Cardiac muscle cell (in vitro differentiated cells and primary cell): ENCODE results near the gene SPINK4. TPM values are rescaled to one million over a fixed set of nuclear protein-coding genes. Genes with fewer than 3 reads are reported as not detected.

ENCODE experiments used
- DNase-seq, 2 donors: peaks; one replicate each; pipeline versions ENCODE4 v3.0.0 to v3.0.0-alpha.2; 2010 to 2017; ENCODE audit warnings: low read depth in 1 of 2, low spot score in 1 of 2
- H3K27ac ChIP-seq: fragments of 200-600 bp; sonication (generic); 2 replicates; pipeline ENCODE4 v1.5.1; 2016
- H3K27me3 ChIP-seq: fragments of 200-600 bp; sonication (generic); 2 replicates; pipeline ENCODE4 v1.6.0; 2016; ENCODE audit warnings: control low read depth
- H3K36me3 ChIP-seq: fragments of 200-600 bp; sonication (generic); 2 replicates; pipeline ENCODE4 v1.5.1; 2016; ENCODE audit warnings: control low read depth
- H3K4me1 ChIP-seq: fragments of 200-600 bp; sonication (generic); 2 replicates; pipeline ENCODE4 v1.8.1; 2017; ENCODE audit warnings: low read depth, mild to moderate bottlenecking, mixed run types
- H3K4me3 ChIP-seq: fragments of 200-600 bp; sonication (generic); 2 replicates; pipeline ENCODE4 v1.5.1; 2016; ENCODE audit warnings: mild to moderate bottlenecking
- H3K9me3 ChIP-seq: fragments of 200-600 bp; sonication (generic); 2 replicates; pipeline ENCODE4 v1.5.1; 2017; ENCODE audit warnings: low read depth, mild to moderate bottlenecking, control low read depth
- CTCF ChIP-seq: IDR thresholded peaks from 2 replicates; pipeline ENCODE4 v1.5.1; 2012; ENCODE audit warnings: low read depth, mild to moderate bottlenecking, low read length
- polyA plus RNA-seq: library from polyadenylated mRNA; unstranded; fragments of >200 nt; fragmentation: Nextera tagmentation; extraction: Ambion mirVana; gene quantifications from 2 replicates; pipeline ENCODE4 v1.2.1, GENCODE V29; 2016
- total RNA-seq: library from RNA; depleted of rRNA; stranded (reverse); fragments of >200 nt; gene quantifications from 2 replicates; pipeline ENCODE4 v1.2.3, GENCODE V29; 2016

Gene SPINK4
- total and polyA plus RNA-seq, 2 experiments from 2014 or later = 6.9 TPM; not detected in 1

GRCh38 chr9:33289936-33290246 is 49.9 kb downstream of the SPINK4 start:
- no peak for DNase-seq
- H3K4me1 ChIP-seq = peaks cover 4% of the 10 kb centered on the region
- no peaks in the 10 kb centered on the region for H3K36me3 ChIP-seq
- H3K4me3 ChIP-seq = peak overlapping the region; percentile 61
- H3K27me3 ChIP-seq = no peaks in the 10 kb centered on the region
- TF ChIP-seq CTCF = no peak
- H3K27ac ChIP-seq = peak overlapping the region; percentile 96
- H3K9me3 ChIP-seq = no peaks in the 10 kb centered on the region

DNA sequence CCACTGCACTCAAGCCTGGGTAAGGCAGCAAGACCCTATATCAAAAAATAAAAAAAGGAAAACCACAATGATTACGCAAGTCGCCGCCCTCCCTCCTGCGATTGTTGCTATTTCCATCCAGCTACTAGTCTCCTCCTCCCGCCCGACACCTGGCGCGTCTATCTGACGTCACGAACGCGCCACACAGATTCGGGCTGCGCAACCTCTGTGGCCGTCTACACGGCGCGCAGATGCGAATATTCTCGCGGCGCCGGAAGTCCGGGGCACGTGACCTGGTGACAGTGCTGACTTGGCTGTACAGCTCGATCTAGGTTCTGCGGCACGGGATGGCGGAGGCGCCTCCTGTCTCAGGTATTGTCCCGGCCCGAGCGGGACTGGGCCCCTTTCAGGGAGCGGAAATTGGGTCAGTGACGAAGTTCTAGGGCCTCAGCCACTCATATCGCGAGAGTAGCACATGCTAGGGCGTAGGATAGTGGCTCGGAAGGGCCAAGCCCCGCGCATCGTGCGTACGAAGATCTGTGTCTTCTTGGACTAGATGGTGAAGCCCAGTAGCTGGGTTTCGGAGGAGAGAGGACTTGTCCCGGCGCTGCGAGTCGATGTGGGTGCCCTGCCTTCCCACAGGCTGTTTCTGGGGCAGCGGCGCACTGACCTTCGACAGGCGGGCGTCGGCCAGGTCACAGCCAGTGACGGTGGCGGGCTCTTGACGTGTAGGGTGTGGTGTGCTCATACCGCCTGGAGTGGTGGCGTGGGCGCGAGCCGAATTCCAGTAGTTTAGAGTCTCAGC is 50.5 kb downstream of the SPINK4 start, which contains the start of gene NFX1:
Gene NFX1, plus strand, starts transcription at position 270 of the 784 bp plus-strand sequence. Its CDS starts 57 bp downstream, at position 327.
- Histone ChIP-seq H3K36me3 (peaks cover 5% of the 10 kb centered on the region), H3K27ac (peak within 1 kb of the TSS; percentile 96), H3K9me3 (no peaks in the 10 kb centered on the region), H3K4me1 (peaks cover 4% of the 10 kb centered on the region), H3K27me3 (no peaks in the 10 kb centered on the region), H3K4me3 (peak within 1 kb of the TSS; percentile 61)
- DNase-seq = peak; percentile 98 to 100
- TF ChIP-seq CTCF = no peak

DNA sequence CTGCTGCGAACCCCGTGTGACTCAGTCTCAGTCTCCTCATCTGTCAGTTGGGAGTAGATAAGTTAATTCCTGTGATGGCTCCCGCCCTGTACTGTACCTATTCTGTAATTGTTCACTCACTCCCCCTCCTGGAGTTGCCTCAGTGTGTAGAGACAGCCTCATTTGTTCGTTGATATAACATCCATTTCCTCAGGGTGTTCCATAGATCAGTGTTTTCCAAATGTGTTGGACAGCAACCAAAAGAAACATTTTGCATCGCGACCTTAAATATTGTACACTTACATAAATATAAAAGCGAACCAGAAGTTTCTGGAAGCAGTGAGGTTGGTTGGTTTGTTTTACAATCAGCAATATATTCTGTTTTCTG is 51.0 kb downstream of the SPINK4 start:
- Histone ChIP-seq H3K4me3 (peak overlapping the region; percentile 61), H3K27me3 (no peaks in the 10 kb centered on the region), H3K4me1 (peaks cover 4% of the 10 kb centered on the region), H3K9me3 (no peaks in the 10 kb centered on the region), H3K27ac (peak overlapping the region; percentile 96), H3K36me3 (peaks cover 10% of the 10 kb centered on the region)
- no peak for DNase-seq
- no peak for TF ChIP-seq CTCF

GRCh38 chr9:33291901-33292300 is 51.9 kb downstream of the SPINK4 start:
- no peak overlapping the region for H3K27ac ChIP-seq
- no peak overlapping the region for H3K4me3 ChIP-seq
- H3K27me3 ChIP-seq = no peaks in the 10 kb centered on the region
- H3K9me3 ChIP-seq = no peaks in the 10 kb centered on the region
- DNase-seq = no peak
- TF ChIP-seq CTCF = no peak
- peaks cover 15% of the 10 kb centered on the region for H3K36me3 ChIP-seq
- peaks cover 4% of the 10 kb centered on the region for H3K4me1 ChIP-seq

DNA sequence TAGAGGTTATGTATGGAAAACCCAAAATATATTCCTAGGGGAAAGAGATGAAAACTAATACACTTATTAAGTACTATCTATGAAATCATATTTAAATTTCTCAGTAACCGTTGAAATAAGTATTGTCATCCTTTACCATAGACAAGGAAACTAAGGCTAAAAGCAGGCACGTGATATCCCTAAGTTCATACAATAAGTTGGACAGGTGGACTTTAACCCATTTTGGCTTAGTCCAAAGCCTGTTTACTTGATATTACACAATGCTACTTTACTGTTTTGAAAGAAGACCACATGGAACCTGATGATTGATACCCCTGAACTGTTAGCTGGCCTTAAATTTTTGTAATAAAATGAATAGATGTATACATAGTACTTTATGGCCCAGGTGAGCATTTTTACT is 53.8 kb downstream of the SPINK4 start:
- TF ChIP-seq CTCF = no peak
- DNase-seq = no peak
- no peak overlapping the region for H3K27ac ChIP-seq

More for the DNA sequence above, 53.8 kb downstream of the SPINK4 start:
- Histone ChIP-seq H3K9me3 (no peaks in the 10 kb centered on the region), H3K4me3 (no peak overlapping the region), H3K36me3 (peaks cover 24% of the 10 kb centered on the region), H3K4me1 (peaks cover 4% of the 10 kb centered on the region), H3K27me3 (no peaks in the 10 kb centered on the region)
